ENCODE data around the gene AVPR2.

Gene AVPR2

GRCh38 chrX:153932220-153932915 is 27.9 kb downstream of the AVPR2 start:
- no peak for DNase-seq (ENCODE audit: low spot score)

- DNase-seq (ENCODE audit: low spot score), result no peak
Observed at GRCh38 chrX:153933748-153934147, 29.3 kb downstream of the AVPR2 start.

GRCh38 chrX:153934148-153934761 is 29.8 kb downstream of the AVPR2 start:
- no peak for DNase-seq (ENCODE audit: low spot score)

GRCh38 chrX:153934762-153935325 is 30.4 kb downstream of the AVPR2 start, which contains the start of gene NAA10:
Gene NAA10, minus strand, starts transcription at chrX:153935037. Its CDS starts 133 bp downstream, at chrX:153934904.
- peak; percentile 56 for DNase-seq (ENCODE audit: low spot score)

GRCh38 chrX:153935326-153935851 is 30.9 kb downstream of the AVPR2 start:
- DNase-seq (ENCODE audit: low spot score), result no peak

- no peak for DNase-seq (ENCODE audit: low spot score)
Observed at GRCh38 chrX:153937056-153937455, 32.6 kb downstream of the AVPR2 start.

- no peak for DNase-seq (ENCODE audit: low spot score)
Observed at GRCh38 chrX:153938226-153938786, 33.8 kb downstream of the AVPR2 start.

GRCh38 chrX:153939573-153939972 is 35.1 kb downstream of the AVPR2 start:
- no peak for DNase-seq (ENCODE audit: low spot score)

GRCh38 chrX:153941336-153942252 is 37.1 kb downstream of the AVPR2 start:
- DNase-seq (ENCODE audit: low spot score), result no peak

- DNase-seq (ENCODE audit: low spot score), result no peak
Observed at GRCh38 chrX:153944140-153944799, 39.8 kb downstream of the AVPR2 start, which contains the start of gene RENBP. Gene RENBP, minus strand, starts transcription at chrX:153944643. Its CDS starts 33 bp downstream, at chrX:153944610.

- DNase-seq (ENCODE audit: low spot score), result no peak
Observed at GRCh38 chrX:153944800-153945150, 40.3 kb downstream of the AVPR2 start.

- DNase-seq (ENCODE audit: low spot score), result no peak
Observed at GRCh38 chrX:153945956-153946943, 41.8 kb downstream of the AVPR2 start.

GRCh38 chrX:153947009-153947769 is 42.7 kb downstream of the AVPR2 start:
- DNase-seq (ENCODE audit: low spot score), result peak; percentile 79

GRCh38 chrX:153948002-153948466 is 43.6 kb downstream of the AVPR2 start:
- DNase-seq (ENCODE audit: low spot score), result no peak

- no peak for DNase-seq (ENCODE audit: low spot score)
Observed at GRCh38 chrX:153948847-153949805, 44.7 kb downstream of the AVPR2 start.

- DNase-seq (ENCODE audit: low spot score), result no peak
Observed at GRCh38 chrX:153950127-153950526, 45.7 kb downstream of the AVPR2 start.

GRCh38 chrX:153951683-153952372 is 47.4 kb downstream of the AVPR2 start:
- DNase-seq (ENCODE audit: low spot score), result no peak

Measured in kidney capillary endothelial cell (primary cell).